GM12878 (cell line): ENCODE measurements around the gene AMBP. TPM values are rescaled to one million over a fixed set of nuclear protein-coding genes. Genes with fewer than 3 reads are reported as not detected.

Experiments used
- ATAC-seq: fragments of 200-7000 bp; cut with Tn5 transposase; 3 replicates; pipeline ENCODE4 v1.9.1; 2020; ENCODE audit warnings: mild to moderate bottlenecking, moderate library complexity
- BruUV-seq: library from RNA; stranded (reverse); fragments of 400-500 nt; replicated peaks from 2 replicates; lab custom pipeline; 2021; lab: Mats Ljungman, UMichigan
- CTCF ChIA-PET: fragments of 300-600 bp; sonication (Branson Sonifier 250); formaldehyde crosslinking; extraction: SDS; loops from one replicate; lab custom pipeline; 2021; ENCODE audit warnings: inconsistent platforms; lab: Yijun Ruan, JAX
- POLR2A ChIA-PET: fragments of 350-600 bp; formaldehyde crosslinking; extraction: SDS; loops from one replicate; lab custom pipeline; 2021; ENCODE audit warnings: inconsistent platforms; lab: Charles Lee
- RAD21 ChIA-PET: fragments of 300-600 bp; sonication (Branson Sonifier 250); formaldehyde crosslinking; loops from one replicate; lab custom pipeline; 2023; ENCODE audit warnings: antibody characterized with exemption; ENCODE audit not compliant: unreplicated experiment; lab: Charles Lee
- SMC1A ChIA-PET: fragments of 300-600 bp; sonication (Branson Sonifier 250); formaldehyde crosslinking; loops from one replicate; lab custom pipeline; 2023; ENCODE audit not compliant: unreplicated experiment, uncharacterized antibody; lab: Charles Lee
- DNase-seq: peaks from one replicate; pipeline ENCODE4 v3.0.0-alpha.2; 2011; ENCODE audit warnings: low read depth, low spot score
- FAIRE-seq: peaks from 3 replicates; lab custom pipeline; 2011; peaks lifted over from hg19 to GRCh38; lab: Jason Lieb, UNC
- H2AFZ ChIP-seq: 2 replicates; pipeline ENCODE4 v1.6.0; 2011; ENCODE audit warnings: low read depth, low read length, control low read depth; ENCODE audit not compliant: control insufficient read depth
- H3K27ac ChIP-seq: 2 replicates; pipeline ENCODE4 v1.5.1; 2011; ENCODE audit warnings: control low read depth; ENCODE audit not compliant: control insufficient read depth, insufficient read depth
- H3K27me3 ChIP-seq, 2 experiments: replicated peaks in 1 of 2; 2 replicates each; pipeline versions ENCODE4 v1.6.0 to v1.6.1; 2011; ENCODE audit warnings: low read length in 1 of 2; ENCODE audit not compliant: control insufficient read depth in 2 of 2, insufficient read depth in 2 of 2
- H3K36me3 ChIP-seq, 2 experiments: 2 replicates each; pipeline ENCODE4 v1.5.1; 2011; ENCODE audit warnings: low read length in 1 of 2; ENCODE audit not compliant: control insufficient read depth in 2 of 2, insufficient read depth in 2 of 2
- H3K4me1 ChIP-seq: 2 replicates; pipeline ENCODE4 v1.6.1; 2011; ENCODE audit warnings: mild to moderate bottlenecking, low read length, moderate library complexity, mixed read lengths; ENCODE audit not compliant: control insufficient read depth, insufficient read depth
- H3K4me2 ChIP-seq: 2 replicates; pipeline ENCODE4 v1.6.0; 2011; ENCODE audit warnings: control low read depth; ENCODE audit not compliant: control insufficient read depth, insufficient read depth
- H3K4me3 ChIP-seq: fragments of 200-600 bp; sonication (generic); 2 replicates; pipeline ENCODE4 v1.5.1; 2016
- H3K79me2 ChIP-seq: 2 replicates; pipeline ENCODE4 v1.6.0; 2011; ENCODE audit warnings: low read length; ENCODE audit not compliant: control insufficient read depth, insufficient read depth
- H3K9ac ChIP-seq: 2 replicates; pipeline ENCODE4 v1.8.0; 2011; ENCODE audit warnings: low read length, control low read depth, mixed read lengths; ENCODE audit not compliant: control insufficient read depth, insufficient read depth
- H3K9me3 ChIP-seq: replicated peaks from 3 replicates; pipeline ENCODE4 v1.5.1; 2011; ENCODE audit warnings: mild to moderate bottlenecking, low read length; ENCODE audit not compliant: control insufficient read depth, insufficient read depth
- H4K20me1 ChIP-seq: 2 replicates; pipeline ENCODE4 v1.6.0; 2011; ENCODE audit not compliant: control insufficient read depth, insufficient read depth
- CHD1 ChIP-seq: IDR thresholded peaks from 2 replicates; pipeline ENCODE4 v1.6.1; 2012; ENCODE audit warnings: low read depth, low read length, improper control_type of control experiment
- EZH2 ChIP-seq: IDR thresholded peaks from 2 replicates; pipeline ENCODE4 v1.6.1; 2012; ENCODE audit warnings: low read depth, mild to moderate bottlenecking, control low read depth, inconsistent platforms, low read length, borderline replicate concordance; ENCODE audit not compliant: control insufficient read depth
- GATAD2B ChIP-seq: fragments of 450-650 bp; conservative IDR thresholded peaks from 2 replicates; pipeline ENCODE4 v1.6.1; 2017; ENCODE audit warnings: low read depth, mild to moderate bottlenecking, moderate library complexity
- IKZF1 ChIP-seq: fragments of 450-650 bp; conservative IDR thresholded peaks from 2 replicates; pipeline ENCODE4 v1.6.1; 2017; ENCODE audit warnings: antibody characterized with exemption, mild to moderate bottlenecking
- NR2C1 ChIP-seq: fragments of 450-650 bp; IDR thresholded peaks from 2 replicates; pipeline ENCODE4 v1.6.1; 2017; ENCODE audit warnings: antibody characterized with exemption, mild to moderate bottlenecking, moderate library complexity
- NRF1 ChIP-seq: conservative IDR thresholded peaks from 2 replicates; pipeline ENCODE4 v1.6.1; 2011; ENCODE audit warnings: mild to moderate bottlenecking, low read depth, low read length, improper control_type of control experiment
- RELA ChIP-seq: fragments of 450-650 bp; IDR thresholded peaks from 2 replicates; pipeline ENCODE4 v1.8.0; 2014; ENCODE audit warnings: borderline replicate concordance; ENCODE audit not compliant: partially characterized antibody
- RUNX3 ChIP-seq: IDR thresholded peaks from 2 replicates; pipeline ENCODE4 v1.6.1; 2012; ENCODE audit warnings: low read length, inconsistent platforms
- TCF12 ChIP-seq: IDR thresholded peaks from 2 replicates; pipeline ENCODE4 v1.6.1; 2011; ENCODE audit warnings: low read depth, mild to moderate bottlenecking, low read length
- WGBS: methylation state at CpG from one replicate; pipeline ENCODE4 v1.1.6; 2016; ENCODE audit warnings: low lambda C conversion rate; ENCODE audit not compliant: insufficient replicate concordance, insufficient coverage; ENCODE audit errors: missing lambda C conversion rate; 5-methylcytosine and 5-hydroxymethylcytosine counted together
- in situ Hi-C: fragments of 300-500 bp; cut with MboI; formaldehyde crosslinking; loops from 9 replicates; pipeline ENCODE4 v1.14.3; 2018; ENCODE audit warnings: mixed read lengths
- intact Hi-C: fragments of 100-400 bp; cut with micrococcal nuclease; formaldehyde crosslinking; loops from one replicate; pipeline ENCODE4 v1.14.2; 2022; ENCODE audit not compliant: unreplicated experiment
- polyA plus RNA-seq, 11 experiments: library from polyadenylated mRNA; depleted of rRNA in 4 of 11; unstranded in 6 of 11; stranded (reverse) in 5 of 11; fragments of >200 nt; fragmentation: Nextera tagmentation in 4 of 11; fragmentation: Illumina TruSeq in 1 of 11; extraction: Ambion mirVana in 4 of 11; extraction: Trizol in 1 of 11; gene quantifications; 1 replicate in 1 of 11; 2 replicates in 10 of 11; pipeline versions ENCODE4 v1.2.1 to v1.2.3, GENCODE V29; 2011 to 2016; ENCODE audit warnings: inconsistent platforms in 2 of 11, missing spikeins in 2 of 11, low read depth in 1 of 11
- total RNA-seq, 4 experiments: library from RNA; depleted of rRNA in 3 of 4; stranded (reverse); fragments of >200 nt in 3 of 4; fragmentation: Illumina TruSeq in 1 of 4; extraction: Trizol in 1 of 4; gene quantifications; 2 replicates each; pipeline versions ENCODE4 v1.2.1 to v1.2.3, GENCODE V29; 2013 to 2021

AMBP gene
- total and polyA plus RNA-seq, 10 of the 15 experiments (the other 5 are each of a cell fraction or from before 2014, with no cell fraction given): 0.11 to 2.3 (median 0.18) TPM; not detected in 7

- BruUV-seq: no TSS peak
- POLR2A ChIA-PET: no interaction called here
- no peak for TF ChIP-seq GATAD2B
- TF ChIP-seq RELA: no peak
- no peak for TF ChIP-seq RUNX3
- no peak for TF ChIP-seq NR2C1
- no peak for TF ChIP-seq NRF1
- no peak for TF ChIP-seq CHD1
- no peak for TF ChIP-seq TCF12
- no peak for TF ChIP-seq EZH2
- no peak for TF ChIP-seq IKZF1
- TF ChIP-seq, all 136 proteins: peak for 0
- Histone ChIP-seq H3K27ac (no peak within 1 kb of the TSS), H3K4me3 (no peak within 1 kb of the TSS), H3K79me2 (no peaks in the 10 kb centered on the region), H3K9ac (no peak within 1 kb of the TSS), H3K4me1 (no peaks in the 10 kb centered on the region), H4K20me1 (no peaks in the 10 kb centered on the region), H3K27me3 (no peaks in the 10 kb centered on the region; a peak in 2 of 4 replicates), H2AFZ (no peak within 1 kb of the TSS), H3K4me2 (no peak within 1 kb of the TSS), H3K9me3 (no peaks in the 10 kb centered on the region), H3K36me3 (no peaks in the 10 kb centered on the region)
- in situ Hi-C loops (loop anchor here (25.0 kb wide), 1 partner anchor 188 kb away; no protein-coding TSS in a partner anchor), intact Hi-C loops (no loop called here)
- ChIA-PET RAD21 (no interaction called here), CTCF (interaction anchor here (1.1 to 2.0 kb wide), 2 partner anchors 15 to 192 kb away, joined by 3 to 4 read pairs; no protein-coding TSS in a partner anchor), SMC1A (interaction anchor here (0.9 kb wide), 1 partner anchor 10 kb away, joined by 3 read pairs; no protein-coding TSS in a partner anchor)
- ATAC-seq (no peak), DNase-seq (no peak), FAIRE-seq (no peak)
- WGBS: 72% methylated on average over 30 of the region's 32 CpGs
These were observed 21.0 kb upstream of the AMBP start, which contains the start of gene KIF12 for GRCh38 chr9:114098936-114099668. KIF12 (minus strand) TSS chr9:114099292; CDS start chr9:114099276, 16 bp downstream.
